GM12891 (cell line): ENCODE measurements around the gene KXD1.

Experiments
- POLR2A ChIP-seq: IDR thresholded peaks from 2 replicates; pipeline ENCODE4 v1.6.1; 2011; ENCODE audit warnings: low read depth, low read length, control low read depth
- POLR2AphosphoS5 ChIP-seq: IDR thresholded peaks from 2 replicates; pipeline ENCODE4 v1.6.1; 2011; ENCODE audit warnings: low read depth, low read length, control low read depth

GRCh38 chr19:18508585-18508984 lies 49.1 kb upstream of the KXD1 start:
- TF ChIP-seq POLR2A (no peak), POLR2AphosphoS5 (no peak)
